HG03066 (cell line): ENCODE measurements around the gene BANF1.
"Not testable (repeated sequence)": the region's sequence is repeated elsewhere in the genome, so short reads cannot be mapped to it uniquely, and the experiment has no call there.

Experiments used
- ATAC-seq: cut with Tn5 transposase; IDR thresholded peaks from one replicate; pipeline ENCODE4 v1.9.1; 2021; ENCODE audit warnings: low read depth; ENCODE audit not compliant: unreplicated experiment

BANF1 gene

GRCh38 chr11:66008468-66009101 is 6.3 kb downstream of the BANF1 start:
- ATAC-seq, result no peak

- not testable (repeated sequence) for ATAC-seq
These were observed 7.7 kb downstream of the BANF1 start for GRCh38 chr11:66010036-66010435.

GRCh38 chr11:66011239-66011784 is 9.0 kb downstream of the BANF1 start:
- no peak for ATAC-seq

- ATAC-seq, result no peak
These were observed 9.5 kb downstream of the BANF1 start, which contains the start of gene CST6 for GRCh38 chr11:66011785-66012303. TSS of gene CST6 (plus strand) at chr11:66012008. CDS start at chr11:66012045, 37 bp downstream.

- no peak for ATAC-seq
These were observed 10.2 kb downstream of the BANF1 start for GRCh38 chr11:66012371-66012945.

- ATAC-seq, result no peak
These were observed 10.9 kb downstream of the BANF1 start for GRCh38 chr11:66012946-66013761.

- no peak for ATAC-seq
These were observed 11.4 kb downstream of the BANF1 start for GRCh38 chr11:66013762-66014100.

GRCh38 chr11:66014804-66015453 is 12.6 kb downstream of the BANF1 start:
- ATAC-seq, result no peak

GRCh38 chr11:66015454-66015881 is 13.2 kb downstream of the BANF1 start:
- no peak for ATAC-seq

- no peak for ATAC-seq
These were observed 13.9 kb downstream of the BANF1 start for GRCh38 chr11:66015936-66016792.

- ATAC-seq, result no peak
These were observed 14.5 kb downstream of the BANF1 start for GRCh38 chr11:66016793-66017177.

- no peak for ATAC-seq
These were observed 15.0 kb downstream of the BANF1 start for GRCh38 chr11:66017321-66017720.

GRCh38 chr11:66020212-66020611 is 17.9 kb downstream of the BANF1 start:
- ATAC-seq, result no peak

GRCh38 chr11:66020618-66021357 is 18.5 kb downstream of the BANF1 start:
- ATAC-seq, result no peak

GRCh38 chr11:66022401-66023185 is 20.3 kb downstream of the BANF1 start:
- ATAC-seq, result no peak

GRCh38 chr11:66023186-66023440 is 20.8 kb downstream of the BANF1 start:
- ATAC-seq, result not testable (repeated sequence)

GRCh38 chr11:66026017-66026529 is 23.8 kb downstream of the BANF1 start, which contains the start of gene CATSPER1:
TSS of gene CATSPER1 (minus strand) at chr11:66026479. CDS start at chr11:66026379, 100 bp downstream.
- no peak for ATAC-seq
